Stimulated activated CD4-positive, alpha-beta T cell treated with anti-CD3 and anti-CD28 coated beads, TNF-alpha, amount 100 ng/mL, for 4 hours (primary cell): ENCODE measurements around the gene SLC22A23.
"Not testable (repeated sequence)": the region's sequence is repeated elsewhere in the genome, so short reads cannot be mapped to it uniquely, and the experiment has no call there.

Experiments
- DNase-seq, 3 experiments: peaks; one replicate each; pipeline ENCODE4 v3.0.0-alpha.2; 2020; ENCODE audit warnings: low read depth in 3 of 3

SLC22A23 gene

GRCh38 chr6:3244832-3245161 lies 212.1 kb downstream of the SLC22A23 start:
- DNase-seq = not testable (repeated sequence)

GRCh38 chr6:3244003-3244831 lies 212.6 kb downstream of the SLC22A23 start:
- DNase-seq = no peak

GRCh38 chr6:3242768-3243167 lies 214.1 kb downstream of the SLC22A23 start:
- no peak for DNase-seq

GRCh38 chr6:3241745-3242144 lies 215.1 kb downstream of the SLC22A23 start:
- DNase-seq = not testable (repeated sequence)

GRCh38 chr6:3240595-3240994 lies 216.3 kb downstream of the SLC22A23 start:
- DNase-seq = no peak

- no peak for DNase-seq
Observed at GRCh38 chr6:3239110-3239830, 217.6 kb downstream of the SLC22A23 start.

- DNase-seq = no peak
Observed at GRCh38 chr6:3237761-3238662, 218.8 kb downstream of the SLC22A23 start.

- no peak for DNase-seq
Observed at GRCh38 chr6:3236005-3236404, 220.8 kb downstream of the SLC22A23 start.

- no peak for DNase-seq
Observed at GRCh38 chr6:3235486-3235885, 221.4 kb downstream of the SLC22A23 start.

GRCh38 chr6:3233904-3234303 lies 222.9 kb downstream of the SLC22A23 start:
- no peak for DNase-seq

GRCh38 chr6:3233321-3233720 lies 223.5 kb downstream of the SLC22A23 start:
- DNase-seq = no peak

- DNase-seq = no peak
Observed at GRCh38 chr6:3232017-3232945, 224.6 kb downstream of the SLC22A23 start.

GRCh38 chr6:3231247-3232016 lies 225.4 kb downstream of the SLC22A23 start:
- DNase-seq = no peak

- DNase-seq = no peak
Observed at GRCh38 chr6:3230900-3231246, 226.0 kb downstream of the SLC22A23 start.

- no peak for DNase-seq
Observed at GRCh38 chr6:3230256-3230882, 226.5 kb downstream of the SLC22A23 start.

- no peak for DNase-seq
Observed at GRCh38 chr6:3229566-3230178, 227.2 kb downstream of the SLC22A23 start.

GRCh38 chr6:3228771-3229565 lies 227.9 kb downstream of the SLC22A23 start:
- DNase-seq = no peak

GRCh38 chr6:3228046-3228671 lies 228.7 kb downstream of the SLC22A23 start:
- no peak for DNase-seq
